Activated CD4-positive, alpha-beta memory T cell treated with anti-CD3 and anti-CD28 coated beads, Interleukin-2, amount 10 ng/mL, durations not matched to agents 7 days and 5 days (primary cell): ENCODE results near the gene OR2T33. TPM values are rescaled to one million over a fixed set of nuclear protein-coding genes. Genes with fewer than 3 reads are reported as not detected.
"Not testable (repeated sequence)": the region's sequence is repeated elsewhere in the genome, so short reads cannot be mapped to it uniquely, and the experiment has no call there.

Experiments used
- CTCF ChIA-PET: fragments of 350-600 bp; sonication (Branson Sonifier 250); formaldehyde crosslinking; loops from one replicate; lab custom pipeline; 2021; ENCODE audit warnings: antibody characterized with exemption, inconsistent platforms; lab: Charles Lee
- POLR2A ChIA-PET: fragments of 350-600 bp; sonication (Branson Sonifier 250); formaldehyde crosslinking; loops from one replicate; lab custom pipeline; 2021; ENCODE audit warnings: antibody characterized with exemption; lab: Charles Lee
- DNase-seq: peaks from one replicate; pipeline ENCODE4 v3.0.0-alpha.2; 2020
- H3K27ac Mint-ChIP-seq: one replicate; pipeline ENCODE4 v1.8.0; 2021; ENCODE audit warnings: mild to moderate bottlenecking, mixed read lengths
- H3K27me3 Mint-ChIP-seq: one replicate; pipeline ENCODE4 v1.8.0; 2021; ENCODE audit warnings: mixed read lengths
- H3K36me3 Mint-ChIP-seq: one replicate; pipeline ENCODE4 v1.8.0; 2021; ENCODE audit warnings: low read depth, mixed read lengths
- H3K4me1 Mint-ChIP-seq: one replicate; pipeline ENCODE4 v1.8.0; 2021; ENCODE audit warnings: mixed read lengths
- H3K4me3 Mint-ChIP-seq: one replicate; pipeline ENCODE4 v1.8.0; 2021; ENCODE audit warnings: mild to moderate bottlenecking, mixed read lengths
- H3K9me3 Mint-ChIP-seq: one replicate; pipeline ENCODE4 v1.8.0; 2021; ENCODE audit warnings: mixed read lengths
- total RNA-seq, 2 experiments: library from RNA; stranded (reverse); gene quantifications; one replicate each; pipeline ENCODE4 v1.2.3, GENCODE V29; 2021

Gene OR2T33, protein sequence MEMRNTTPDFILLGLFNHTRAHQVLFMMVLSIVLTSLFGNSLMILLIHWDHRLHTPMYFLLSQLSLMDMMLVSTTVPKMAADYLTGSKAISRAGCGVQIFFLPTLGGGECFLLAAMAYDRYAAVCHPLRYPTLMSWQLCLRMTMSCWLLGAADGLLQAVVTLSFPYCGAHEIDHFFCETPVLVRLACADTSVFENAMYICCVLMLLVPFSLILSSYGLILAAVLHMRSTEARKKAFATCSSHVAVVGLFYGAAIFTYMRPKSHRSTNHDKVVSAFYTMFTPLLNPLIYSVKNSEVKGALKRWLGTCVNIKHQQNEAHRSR
- not detected for total RNA-seq

DNA sequence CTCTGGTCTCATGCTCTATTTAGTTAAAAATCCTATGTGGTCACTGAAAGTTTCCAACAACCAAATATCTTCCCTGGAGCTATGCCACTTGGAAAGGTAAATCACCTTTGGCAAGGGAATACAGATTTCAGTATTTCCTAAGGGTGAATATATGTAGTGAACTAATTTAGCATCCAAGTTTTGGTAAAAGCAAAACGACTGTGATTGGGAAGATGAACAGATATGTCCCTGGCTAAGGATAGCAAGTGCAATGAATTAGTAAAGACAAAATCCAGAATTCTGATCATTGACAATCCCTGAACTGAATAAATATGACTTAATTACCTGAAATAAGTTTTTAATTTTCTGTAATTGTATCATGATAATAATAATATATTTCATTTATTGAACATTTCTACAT is at the start of gene OR2T33:
Gene OR2T33 (minus strand): TSS at position 101 of the 400 bp plus-strand sequence. CDS start 4,162 bp downstream, outside the sequence.
- Mint-ChIP-seq H3K4me1 (no peaks in the 10 kb centered on the region), H3K9me3 (no peaks in the 10 kb centered on the region), H3K27me3 (no peaks in the 10 kb centered on the region), H3K27ac (no peak within 1 kb of the TSS), H3K36me3 (no peaks in the 10 kb centered on the region), H3K4me3 (no peak within 1 kb of the TSS)
- POLR2A ChIA-PET, result no interaction called here
- CTCF ChIA-PET, result no interaction called here
- DNase-seq, result no peak

DNA sequence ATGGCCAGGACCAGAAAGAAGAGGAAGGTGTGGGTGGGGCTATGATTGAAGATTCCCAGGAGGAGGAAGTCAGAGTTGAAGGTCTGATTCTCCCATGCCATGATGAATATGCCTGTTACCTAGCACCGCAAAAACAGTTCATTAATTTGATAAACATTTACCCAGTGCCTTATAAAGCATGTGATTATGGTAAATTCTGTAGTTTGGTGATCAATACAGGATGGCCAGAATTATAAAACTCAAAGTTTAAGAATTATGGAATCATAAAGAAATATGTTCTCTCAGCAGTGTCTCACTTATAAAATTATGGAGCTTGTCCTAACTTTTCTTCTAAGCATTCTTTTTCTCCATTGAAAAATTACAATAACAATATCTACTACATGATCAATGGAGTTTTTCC is 46.7 kb upstream of the OR2T33 start, which contains the start of gene OR2M7:
Gene OR2M7 (minus strand): TSS at position 101 of the 400 bp plus-strand sequence. CDS start 0 bp downstream, at position 101.
- no peaks in the 10 kb centered on the region for H3K27me3 Mint-ChIP-seq
- H3K4me1 Mint-ChIP-seq, result no peaks in the 10 kb centered on the region
- ChIA-PET CTCF (no interaction called here), POLR2A (no interaction called here)
- no peaks in the 10 kb centered on the region for H3K9me3 Mint-ChIP-seq
- H3K4me3 Mint-ChIP-seq, result no peak within 1 kb of the TSS
- no peak for DNase-seq
- H3K36me3 Mint-ChIP-seq, result no peaks in the 10 kb centered on the region
- H3K27ac Mint-ChIP-seq, result no peak within 1 kb of the TSS

GRCh38 chr1:248316796-248317195 is 39.0 kb upstream of the OR2T33 start:
- POLR2A ChIA-PET, result no interaction called here

DNA sequence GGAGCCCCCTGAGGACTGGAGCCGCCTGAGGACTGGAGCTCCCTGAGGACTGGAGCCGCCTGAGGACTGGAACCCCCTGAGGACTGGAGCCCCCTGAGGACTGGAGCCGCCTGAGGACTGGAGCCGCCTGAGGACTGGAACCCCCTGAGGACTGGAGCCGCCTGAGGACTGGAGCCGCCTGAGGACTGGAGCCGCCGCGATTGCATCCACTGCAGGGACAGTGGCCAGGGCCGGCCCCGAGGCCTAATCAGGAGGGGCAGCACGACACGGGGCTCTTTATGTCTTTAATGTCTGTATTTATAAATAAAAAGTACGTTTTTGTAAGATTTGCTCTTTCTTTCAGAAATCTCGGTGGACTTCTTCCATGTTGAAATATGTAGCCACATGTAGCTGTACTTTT is 29.0 kb upstream of the OR2T33 start:
- H3K4me3 Mint-ChIP-seq, CTCF ChIA-PET: not testable (repeated sequence)

More at GRCh38 chr1:248316796-248317195, 39.0 kb upstream of the OR2T33 start:
- H3K4me3 Mint-ChIP-seq, result no peak overlapping the region
- no peaks in the 10 kb centered on the region for H3K4me1 Mint-ChIP-seq
- no peaks in the 10 kb centered on the region for H3K36me3 Mint-ChIP-seq
- CTCF ChIA-PET, result no interaction called here
- H3K27me3 Mint-ChIP-seq, result no peaks in the 10 kb centered on the region
- H3K9me3 Mint-ChIP-seq, result peaks cover 16% of the 10 kb centered on the region
- H3K27ac Mint-ChIP-seq, result no peak overlapping the region
- no peak for DNase-seq

DNA sequence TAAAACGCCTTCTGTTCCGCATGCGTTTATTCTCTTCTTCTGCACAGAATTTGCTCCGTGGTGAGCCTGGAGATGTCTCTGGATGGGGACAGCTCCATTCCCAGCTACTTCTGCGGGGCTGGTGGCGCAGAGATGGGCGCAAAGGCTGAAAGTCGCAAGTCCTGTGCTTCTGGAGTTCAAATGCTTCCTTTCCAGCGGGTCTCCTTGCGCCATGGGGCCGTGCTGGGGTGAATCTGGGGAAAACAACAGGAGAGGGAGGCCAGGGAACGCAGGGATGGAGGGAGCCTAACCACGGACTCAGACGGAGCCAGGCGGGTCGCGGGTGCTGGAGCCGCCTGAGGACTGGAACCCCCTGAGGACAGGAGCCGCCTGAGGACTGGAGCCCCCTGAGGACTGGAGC is 28.3 kb upstream of the OR2T33 start:
- ChIA-PET CTCF (no interaction called here), POLR2A (no interaction called here)
- no peak overlapping the region for H3K27ac Mint-ChIP-seq
- no peaks in the 10 kb centered on the region for H3K27me3 Mint-ChIP-seq
- no peak overlapping the region for H3K4me3 Mint-ChIP-seq
- no peaks in the 10 kb centered on the region for H3K4me1 Mint-ChIP-seq
- H3K36me3 Mint-ChIP-seq, result no peaks in the 10 kb centered on the region
- no peak for DNase-seq
- H3K9me3 Mint-ChIP-seq, result peaks cover 4% of the 10 kb centered on the region

More for the DNA sequence above, 29.0 kb upstream of the OR2T33 start:
- H3K9me3 Mint-ChIP-seq, DNase-seq, H3K4me1 Mint-ChIP-seq, H3K27me3 Mint-ChIP-seq, H3K36me3 Mint-ChIP-seq, H3K27ac Mint-ChIP-seq, POLR2A ChIA-PET: not testable (repeated sequence)

GRCh38 chr1:248305672-248306071 is 27.9 kb upstream of the OR2T33 start:
- CTCF ChIA-PET, H3K9me3 Mint-ChIP-seq, H3K36me3 Mint-ChIP-seq, POLR2A ChIA-PET, H3K27me3 Mint-ChIP-seq, H3K4me1 Mint-ChIP-seq, DNase-seq, H3K27ac Mint-ChIP-seq, H3K4me3 Mint-ChIP-seq: not testable (repeated sequence)

GRCh38 chr1:248303324-248303723 is 25.5 kb upstream of the OR2T33 start, which contains the start of gene OR2T12:
OR2T12 (minus strand) TSS chr1:248303424; CDS start chr1:248295578, 7,846 bp downstream.
- Mint-ChIP-seq H3K36me3 (no peaks in the 10 kb centered on the region), H3K9me3 (peaks cover 4% of the 10 kb centered on the region), H3K27ac (no peak within 1 kb of the TSS), H3K4me3 (no peak within 1 kb of the TSS), H3K4me1 (no peaks in the 10 kb centered on the region), H3K27me3 (no peaks in the 10 kb centered on the region)
- DNase-seq, result no peak
- ChIA-PET CTCF (no interaction called here), POLR2A (no interaction called here)

DNA sequence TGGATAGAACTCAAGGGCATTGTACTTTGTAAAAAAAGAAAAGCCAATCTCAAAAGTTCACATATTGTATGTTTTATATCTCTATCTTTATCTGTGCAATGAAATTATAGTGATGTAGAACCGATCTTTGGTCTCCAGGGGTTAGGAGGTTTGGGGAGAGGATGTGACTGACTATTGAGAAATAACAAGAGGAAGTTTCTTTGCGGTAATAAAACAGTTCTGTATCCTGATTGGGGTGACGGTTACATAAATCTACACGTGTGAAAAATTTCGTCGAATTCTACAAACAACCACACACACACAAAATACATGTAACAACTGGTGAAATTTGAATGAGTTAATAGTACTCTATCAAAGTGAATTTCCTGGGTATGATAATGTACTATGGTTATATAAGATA is 10.6 kb upstream of the OR2T33 start:
- ChIA-PET POLR2A (no interaction called here), CTCF (no interaction called here)
- Mint-ChIP-seq H3K4me3 (no peak overlapping the region), H3K4me1 (no peaks in the 10 kb centered on the region), H3K36me3 (no peaks in the 10 kb centered on the region), H3K9me3 (no peaks in the 10 kb centered on the region), H3K27me3 (no peaks in the 10 kb centered on the region), H3K27ac (no peak overlapping the region)
- DNase-seq, result no peak

- POLR2A ChIA-PET, H3K36me3 Mint-ChIP-seq, H3K27me3 Mint-ChIP-seq, CTCF ChIA-PET, H3K4me1 Mint-ChIP-seq, DNase-seq, H3K9me3 Mint-ChIP-seq, H3K4me3 Mint-ChIP-seq, H3K27ac Mint-ChIP-seq: not testable (repeated sequence)
These were observed 4.6 kb downstream of the OR2T33 start for GRCh38 chr1:248273225-248273624.

- DNase-seq, result no peak
- Mint-ChIP-seq H3K4me3 (no peak overlapping the region), H3K36me3 (no peaks in the 10 kb centered on the region), H3K9me3 (no peaks in the 10 kb centered on the region), H3K27ac (no peak overlapping the region), H3K27me3 (no peaks in the 10 kb centered on the region), H3K4me1 (no peaks in the 10 kb centered on the region)
- POLR2A ChIA-PET, result no interaction called here
- CTCF ChIA-PET, result no interaction called here
These were observed 9.6 kb downstream of the OR2T33 start for GRCh38 chr1:248268178-248268577.

DNA sequence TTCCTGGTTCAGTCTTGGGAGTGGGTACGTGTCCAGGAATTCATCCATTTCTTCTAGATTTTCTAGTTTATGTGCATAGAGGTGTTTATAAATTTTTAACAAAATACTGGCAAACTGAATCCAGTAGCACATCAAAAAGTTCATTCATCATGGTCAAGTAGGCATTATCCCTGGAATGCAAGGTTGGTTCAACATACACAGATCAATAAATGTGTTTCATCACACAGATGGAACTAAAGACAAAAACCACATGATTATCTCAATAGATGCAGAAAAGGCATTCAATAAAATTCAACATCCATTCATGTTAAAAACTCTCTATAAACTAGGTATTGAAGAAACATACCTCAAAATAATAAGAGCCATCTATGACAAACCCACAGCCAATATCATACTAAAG is 18.5 kb downstream of the OR2T33 start:
- H3K4me3 Mint-ChIP-seq, H3K4me1 Mint-ChIP-seq, H3K9me3 Mint-ChIP-seq, DNase-seq, CTCF ChIA-PET, H3K27ac Mint-ChIP-seq, POLR2A ChIA-PET, H3K27me3 Mint-ChIP-seq, H3K36me3 Mint-ChIP-seq: not testable (repeated sequence)

DNA sequence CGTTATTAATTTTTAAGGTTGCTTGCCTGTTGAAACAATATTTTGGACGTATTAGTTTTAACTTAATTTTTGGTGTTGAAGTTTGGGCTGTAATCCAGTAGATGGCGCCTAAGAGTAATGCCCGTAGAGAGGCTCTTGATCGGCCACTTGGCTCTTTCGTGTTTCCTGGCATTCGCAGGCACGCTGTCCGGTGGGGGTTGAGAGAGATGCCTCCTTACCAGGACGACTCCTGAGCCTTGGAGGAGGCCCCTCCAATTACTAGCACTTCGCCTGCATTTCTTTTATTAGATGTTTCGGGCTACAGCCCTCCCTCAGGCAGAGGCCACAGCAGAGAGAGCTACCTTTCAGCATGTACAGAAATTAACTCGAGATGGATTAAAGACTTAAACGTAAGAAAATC is 34.6 kb downstream of the OR2T33 start:
- ChIA-PET CTCF (interaction anchor here (0.9 to 1.6 kb wide), 4 partner anchors 9 to 33 kb away, joined by 3 to 5 read pairs (median 4); partner anchors contain the start of gene OR2M4), POLR2A (no interaction called here)
- Mint-ChIP-seq H3K27ac (no peak overlapping the region), H3K27me3 (peaks cover 2% of the 10 kb centered on the region), H3K9me3 (no peaks in the 10 kb centered on the region), H3K4me1 (peaks cover 2% of the 10 kb centered on the region), H3K36me3 (no peaks in the 10 kb centered on the region), H3K4me3 (no peak overlapping the region)
- peak; percentile 26 for DNase-seq

GRCh38 chr1:248239478-248239877 is 38.3 kb downstream of the OR2T33 start:
- POLR2A ChIA-PET, result no interaction called here
- H3K36me3 Mint-ChIP-seq, result no peaks in the 10 kb centered on the region
- no peak overlapping the region for H3K4me3 Mint-ChIP-seq
- no peak overlapping the region for H3K27ac Mint-ChIP-seq
- peaks cover 2% of the 10 kb centered on the region for H3K27me3 Mint-ChIP-seq
- CTCF ChIA-PET, result no interaction called here
- H3K4me1 Mint-ChIP-seq, result peaks cover 2% of the 10 kb centered on the region
- DNase-seq, result no peak
- H3K9me3 Mint-ChIP-seq, result no peaks in the 10 kb centered on the region

DNA sequence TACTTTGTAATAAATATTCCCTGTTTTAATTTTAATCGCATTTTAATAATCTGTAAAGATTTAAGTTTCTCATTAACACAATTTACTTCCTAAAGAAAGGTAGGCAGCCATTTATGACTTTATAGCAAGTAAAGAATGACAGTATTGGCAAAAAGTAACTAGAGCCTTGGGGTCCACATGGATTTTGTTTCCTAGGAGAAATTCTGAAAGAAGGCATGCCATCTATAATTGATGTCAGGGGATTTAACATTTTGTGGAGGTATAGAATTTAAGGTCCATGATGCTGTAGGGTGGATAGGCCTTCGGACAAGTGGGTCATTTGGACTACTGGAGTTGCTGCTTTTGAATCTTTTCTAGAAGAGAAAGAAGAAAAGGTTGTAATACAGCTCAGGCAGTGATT is 46.7 kb downstream of the OR2T33 start, which contains the start of gene OR2M4:
Gene OR2M4 (plus strand): TSS at position 301 of the 400 bp plus-strand sequence. CDS start 7,512 bp downstream, outside the sequence.
- Mint-ChIP-seq H3K27ac (no peak within 1 kb of the TSS), H3K4me3 (no peak within 1 kb of the TSS), H3K9me3 (peaks cover 3% of the 10 kb centered on the region), H3K36me3 (no peaks in the 10 kb centered on the region), H3K27me3 (no peaks in the 10 kb centered on the region), H3K4me1 (no peaks in the 10 kb centered on the region)
- POLR2A ChIA-PET, result no interaction called here
- CTCF ChIA-PET, result interaction anchor here (1.4 kb wide), 1 partner anchor 12 kb away, joined by 4 read pairs; no protein-coding TSS in a partner anchor
- no peak for DNase-seq
